NCI-H510A (cell line): ENCODE measurements around the gene WBP4.

Experiments used
- DNase-seq: peaks from one replicate; lab custom pipeline; 2025; lab: John Stamatoyannopoulos, UW

WBP4 gene

DNA sequence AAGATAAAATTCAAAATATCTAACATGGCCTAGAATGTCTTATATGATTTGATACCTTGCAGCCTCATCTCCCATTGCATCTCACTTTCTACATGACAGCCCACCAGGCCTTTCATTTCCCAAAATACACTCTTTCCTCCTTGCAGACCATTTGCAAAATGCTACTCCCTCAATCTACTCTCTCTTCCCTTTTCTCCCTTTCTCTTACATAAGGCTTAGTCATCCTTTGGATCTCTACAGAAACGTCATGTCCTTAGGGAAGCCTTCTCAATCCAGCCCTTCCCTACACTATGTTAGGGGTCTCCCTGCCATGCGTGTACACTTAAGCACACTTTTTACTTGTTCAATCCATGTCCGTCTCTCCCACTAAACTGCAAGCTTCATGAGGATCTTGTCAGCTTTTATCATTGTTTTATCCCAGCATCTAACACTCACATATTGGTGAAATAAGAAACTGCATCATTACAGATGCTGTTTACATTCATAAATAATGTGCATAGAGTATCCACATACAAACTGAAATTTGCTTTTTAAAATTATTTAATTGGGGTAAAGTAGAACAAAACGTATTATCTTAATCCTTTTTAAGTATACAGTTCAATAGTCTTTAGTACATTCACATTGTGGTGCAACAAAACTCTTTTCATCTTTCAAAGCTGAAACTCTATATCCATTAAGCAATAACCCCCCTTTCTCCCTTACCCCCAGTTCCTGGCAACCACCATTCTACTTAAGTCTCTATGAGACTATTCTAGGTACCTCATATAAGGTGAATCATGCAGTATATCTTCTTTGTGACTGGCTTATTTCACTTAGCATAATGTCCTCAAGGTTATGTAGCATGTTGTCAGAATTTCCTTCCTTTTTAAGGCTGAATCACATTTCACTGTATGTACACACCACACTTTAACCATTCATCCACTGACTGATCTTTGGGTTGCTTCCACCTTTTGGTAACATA, 11.5 kb upstream of the WBP4 start:
- DNase-seq: no peak

DNA sequence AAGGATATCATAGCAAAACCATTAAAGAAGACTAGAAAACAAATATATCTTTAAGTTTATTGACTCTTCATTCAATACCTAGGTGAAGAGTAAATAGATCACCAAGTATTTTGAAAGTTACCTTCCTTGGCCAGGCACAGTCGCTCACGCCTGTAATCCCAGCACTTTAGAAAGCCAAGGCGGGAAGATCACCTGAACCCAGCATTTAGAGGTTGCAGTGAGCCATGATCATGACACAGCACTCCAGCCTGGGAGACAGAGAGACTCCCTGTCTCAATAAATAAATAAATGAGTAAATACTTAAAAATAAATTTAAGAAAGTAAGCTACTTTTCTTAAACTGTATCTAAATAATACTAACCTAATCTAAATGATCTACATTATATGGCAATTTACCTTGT, 8.9 kb upstream of the WBP4 start:
- DNase-seq: no peak

DNA sequence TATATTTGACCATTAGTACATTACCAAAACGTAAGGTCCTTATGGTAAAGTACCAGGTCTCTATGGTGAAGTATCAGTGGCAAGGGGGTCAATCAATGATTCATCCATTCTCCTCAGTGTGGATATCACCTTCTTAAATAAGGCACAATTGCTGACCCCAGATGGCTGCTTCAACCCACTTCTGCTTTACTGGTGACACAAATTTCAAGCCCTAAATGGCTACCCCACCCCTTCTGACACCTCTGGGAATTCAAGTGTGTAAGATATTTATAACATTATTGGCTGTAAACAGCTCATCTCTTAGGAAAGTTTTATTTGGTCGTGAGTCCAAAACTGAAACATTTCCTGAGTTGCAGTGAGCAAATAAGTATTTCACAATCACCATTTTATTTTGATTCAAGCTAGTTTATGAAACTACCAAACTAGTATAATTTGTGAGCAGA, 7.9 kb upstream of the WBP4 start:
- no peak for DNase-seq

DNA sequence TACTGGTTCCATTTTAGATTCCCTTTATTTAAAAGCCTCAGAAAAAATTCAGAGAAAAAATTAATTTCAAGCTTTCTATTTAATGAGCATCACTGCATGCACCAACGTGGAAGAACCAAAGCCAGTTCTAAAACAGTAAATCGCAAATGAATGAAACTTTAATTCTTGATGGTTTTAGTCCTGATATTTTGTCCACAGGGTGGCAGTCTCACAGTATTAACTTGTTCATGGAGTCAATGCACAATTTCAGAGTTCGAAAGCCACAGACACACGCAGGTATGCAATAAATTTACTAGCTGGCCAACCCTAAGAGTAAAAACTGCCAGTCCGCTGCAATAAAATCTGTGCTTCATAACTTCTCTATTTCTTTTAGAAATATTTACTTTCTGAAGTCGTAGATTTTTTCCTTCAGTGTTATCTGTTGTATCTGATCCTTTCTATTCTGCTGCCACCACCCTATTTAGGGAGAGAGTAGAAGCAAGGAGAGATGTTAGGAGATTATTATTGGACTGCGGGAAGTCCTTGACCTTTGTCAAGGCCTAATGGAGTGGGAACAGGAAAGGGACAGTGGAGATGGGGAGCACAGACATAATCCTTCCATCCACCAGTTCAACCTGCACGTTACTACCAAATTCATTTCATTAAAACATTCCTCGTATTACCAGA, 7.0 kb upstream of the WBP4 start:
- peak; percentile 1 for DNase-seq

DNA sequence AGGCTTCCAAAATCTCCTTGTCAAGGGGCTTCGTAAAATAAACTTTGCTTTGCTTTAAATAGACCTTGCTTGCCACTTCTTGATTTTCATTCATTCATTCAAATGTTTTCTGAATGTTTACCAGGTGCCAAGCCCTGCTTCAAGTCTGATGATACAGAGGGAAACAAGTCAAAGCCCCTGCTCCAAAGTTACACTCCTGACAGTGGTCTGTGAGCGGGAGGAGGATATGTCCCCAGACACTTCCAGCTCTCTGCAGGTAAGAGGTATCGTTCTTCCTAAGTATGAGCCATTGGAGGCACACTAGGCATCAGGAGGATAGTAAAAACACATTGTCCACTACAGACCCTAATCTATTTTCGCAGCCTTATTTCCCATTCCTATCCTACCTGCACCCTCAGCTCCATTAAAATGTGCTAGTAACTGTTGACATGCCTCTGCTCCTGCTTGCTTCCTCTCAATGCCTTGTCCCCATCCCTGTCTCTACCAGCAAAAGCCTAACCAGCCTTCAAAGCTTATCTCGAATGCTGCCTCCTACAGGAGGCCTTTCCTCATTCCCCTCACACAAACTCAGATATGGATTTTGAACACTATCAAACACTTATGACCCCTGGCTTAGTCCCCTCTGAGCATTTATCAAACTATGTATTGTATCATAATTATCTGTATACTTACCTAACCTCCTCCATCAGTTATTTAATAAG, 6.2 kb upstream of the WBP4 start:
- DNase-seq: no peak

DNA sequence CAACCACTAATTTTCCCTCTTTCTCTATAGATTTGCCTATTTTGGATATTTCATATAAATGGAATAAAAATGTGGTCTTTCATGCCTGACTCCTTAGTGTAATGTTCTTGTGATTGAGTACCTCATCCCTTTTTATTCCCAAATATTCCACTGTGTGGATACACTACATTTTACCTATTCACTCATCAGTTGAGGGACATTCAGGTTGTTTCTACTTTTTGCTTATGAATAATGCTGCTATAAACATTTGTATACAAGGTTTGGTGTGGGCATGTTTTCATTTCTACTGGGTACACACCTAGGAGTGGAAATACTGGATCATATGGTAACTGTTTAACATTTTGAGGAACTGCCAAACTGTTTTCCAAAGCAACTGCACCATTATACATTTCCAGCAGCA, 5.1 kb upstream of the WBP4 start:
- DNase-seq: no peak

DNA sequence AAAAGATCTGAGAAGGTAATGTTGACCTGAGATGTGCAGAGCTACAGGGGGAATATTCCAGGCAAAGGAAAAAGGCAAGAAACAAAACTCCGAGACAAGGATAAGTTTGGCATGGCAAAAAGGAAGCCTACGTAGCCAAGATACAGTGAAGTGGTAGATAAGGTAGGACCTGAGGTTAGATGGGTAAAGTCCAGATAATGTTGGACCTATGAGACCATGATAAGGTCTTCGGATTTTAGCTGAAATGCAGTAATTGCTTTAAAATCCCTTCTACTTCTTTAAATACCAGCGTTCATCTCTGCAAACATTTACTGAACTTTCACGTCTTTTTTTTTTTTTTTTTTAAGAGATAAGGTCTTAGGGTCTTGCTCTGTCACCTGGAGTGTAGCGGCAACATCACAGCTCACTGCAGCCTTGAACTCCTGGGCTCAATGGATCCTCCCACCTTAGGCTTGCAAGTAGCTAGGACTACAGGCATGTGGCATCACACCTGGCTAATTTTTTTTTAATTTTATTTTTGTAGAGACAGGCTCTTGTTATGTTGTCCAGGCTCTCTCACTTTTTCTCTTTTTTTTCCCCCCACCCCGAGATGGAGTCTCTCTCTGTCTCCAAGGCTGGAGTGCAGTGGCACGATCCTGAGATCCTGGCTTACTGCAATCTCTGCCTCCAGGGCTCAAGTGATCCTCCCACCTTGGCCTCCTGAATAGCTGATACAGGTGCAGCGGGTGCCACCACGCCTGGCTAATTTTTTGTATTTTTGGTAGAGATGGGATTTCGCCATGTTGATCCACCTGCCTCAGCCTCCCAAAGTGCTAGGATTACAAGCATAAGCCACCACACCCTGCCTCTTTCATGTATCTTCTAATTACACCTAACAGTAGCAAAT, 4.2 kb upstream of the WBP4 start:
- DNase-seq: no peak

DNA sequence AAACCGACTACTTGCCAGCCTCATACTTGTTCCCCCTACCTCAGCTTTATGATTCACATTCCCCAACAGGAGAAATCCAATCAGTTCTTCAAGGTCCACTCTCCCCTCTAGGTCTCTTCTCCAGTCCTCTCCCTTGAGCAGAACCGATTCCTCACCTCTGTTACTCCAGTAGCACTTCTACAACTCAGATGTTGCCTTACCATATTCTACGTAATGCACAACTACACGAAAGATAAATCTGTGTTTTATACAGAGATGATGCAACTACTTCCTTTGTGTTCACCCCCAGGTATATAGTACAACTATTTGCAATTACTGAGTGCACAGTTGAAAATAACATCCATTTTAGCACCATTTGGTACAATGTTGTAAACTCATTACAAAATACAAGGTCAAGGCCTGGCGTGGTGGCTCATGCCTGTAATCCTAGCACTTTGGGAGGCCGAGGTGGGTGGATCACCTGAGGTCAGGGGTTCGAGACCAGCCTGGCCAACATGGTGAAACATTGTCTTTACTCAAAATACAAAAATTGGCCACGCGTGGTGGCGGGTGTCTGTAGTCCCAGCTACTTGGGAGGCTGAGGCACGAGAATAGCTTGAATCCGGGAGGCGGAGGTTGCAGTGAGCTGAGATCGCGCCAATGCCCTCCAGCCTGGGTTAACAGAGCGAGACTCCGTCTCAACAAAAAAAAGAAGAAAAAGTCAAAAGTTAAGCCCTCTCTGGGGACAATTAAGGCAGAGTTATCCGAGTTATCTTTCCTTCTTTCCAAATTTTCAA, 2.8 kb upstream of the WBP4 start:
- no peak for DNase-seq

DNA sequence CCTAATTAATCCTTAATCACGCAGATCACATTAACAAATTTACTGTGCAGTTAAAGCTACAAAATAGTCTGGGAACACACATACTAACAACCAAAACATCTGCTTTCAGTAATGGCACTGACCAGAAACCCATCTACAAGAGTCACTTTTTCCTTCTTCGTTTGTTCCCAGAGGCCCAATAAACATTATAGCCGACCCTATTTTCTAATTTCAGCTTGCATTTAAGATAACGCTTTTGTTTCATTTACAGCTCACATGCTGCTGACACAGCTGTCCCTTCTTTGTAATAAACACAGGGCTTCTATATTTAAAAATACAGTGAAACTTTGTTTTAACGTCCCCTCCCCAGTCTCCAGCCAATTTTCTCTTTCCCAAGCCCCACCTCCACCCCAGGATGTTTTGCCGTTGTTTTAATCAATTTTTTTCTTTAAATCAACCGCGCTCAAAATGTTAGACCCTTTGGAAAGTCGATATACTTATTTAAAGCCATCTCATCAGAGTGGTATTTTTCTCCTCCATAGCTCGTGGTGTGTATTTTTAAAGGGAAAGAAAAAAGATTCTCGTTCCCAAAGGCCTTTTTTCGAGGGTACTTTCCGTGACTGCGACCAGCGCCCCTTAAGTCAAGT, 1.7 kb upstream of the WBP4 start:
- no peak for DNase-seq

DNA sequence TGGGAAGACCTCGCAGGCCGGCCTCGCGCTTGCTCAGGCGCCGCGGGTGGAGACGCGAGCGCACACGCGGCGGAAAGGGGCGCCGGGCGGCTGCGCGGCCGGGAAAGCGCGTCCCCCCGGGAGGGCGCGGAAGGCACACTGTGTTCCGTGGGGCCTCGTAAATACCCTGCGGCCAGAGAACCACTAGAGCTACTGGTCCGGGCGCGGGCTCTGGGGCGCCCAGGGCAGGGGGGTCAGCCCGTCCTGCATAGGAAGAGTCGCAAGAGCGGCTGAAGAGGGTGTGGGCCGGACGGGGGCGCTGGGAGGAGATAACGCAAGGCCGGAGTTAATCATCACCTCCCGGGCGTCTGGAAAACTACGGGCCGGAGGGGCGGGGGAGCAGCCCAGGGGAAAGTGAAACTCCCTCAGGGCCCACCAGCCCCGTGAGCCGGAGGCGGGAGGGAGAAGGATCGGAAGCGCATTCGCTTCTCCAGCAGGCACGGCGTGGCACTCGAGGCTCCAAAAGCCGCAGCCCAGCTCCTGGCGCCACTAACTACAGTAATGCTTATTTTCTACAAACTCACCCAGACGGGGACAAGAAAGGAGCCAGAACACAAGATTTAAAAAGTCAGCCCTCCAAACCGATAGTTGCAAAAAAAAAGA, 1.1 kb upstream of the WBP4 start:
- DNase-seq: peak; percentile 18

DNA sequence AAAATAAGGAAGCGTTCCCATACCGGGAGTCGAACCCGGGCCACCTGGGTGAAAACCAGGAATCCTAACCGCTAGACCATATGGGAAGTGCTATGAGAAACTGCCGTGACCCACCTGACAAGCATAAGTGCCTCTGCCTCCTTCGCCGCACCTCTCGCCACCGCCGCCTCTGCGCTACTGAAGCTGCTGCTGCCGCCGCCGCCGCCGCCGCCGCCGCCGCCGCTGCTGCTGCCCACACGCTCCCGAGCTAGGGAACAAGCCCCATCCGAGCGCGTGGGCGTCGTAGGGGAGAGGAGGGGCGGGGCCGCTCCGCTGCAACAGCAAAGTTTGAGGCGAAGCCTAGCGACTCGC, 610 bp upstream of the WBP4 start:
- DNase-seq: no peak

DNA sequence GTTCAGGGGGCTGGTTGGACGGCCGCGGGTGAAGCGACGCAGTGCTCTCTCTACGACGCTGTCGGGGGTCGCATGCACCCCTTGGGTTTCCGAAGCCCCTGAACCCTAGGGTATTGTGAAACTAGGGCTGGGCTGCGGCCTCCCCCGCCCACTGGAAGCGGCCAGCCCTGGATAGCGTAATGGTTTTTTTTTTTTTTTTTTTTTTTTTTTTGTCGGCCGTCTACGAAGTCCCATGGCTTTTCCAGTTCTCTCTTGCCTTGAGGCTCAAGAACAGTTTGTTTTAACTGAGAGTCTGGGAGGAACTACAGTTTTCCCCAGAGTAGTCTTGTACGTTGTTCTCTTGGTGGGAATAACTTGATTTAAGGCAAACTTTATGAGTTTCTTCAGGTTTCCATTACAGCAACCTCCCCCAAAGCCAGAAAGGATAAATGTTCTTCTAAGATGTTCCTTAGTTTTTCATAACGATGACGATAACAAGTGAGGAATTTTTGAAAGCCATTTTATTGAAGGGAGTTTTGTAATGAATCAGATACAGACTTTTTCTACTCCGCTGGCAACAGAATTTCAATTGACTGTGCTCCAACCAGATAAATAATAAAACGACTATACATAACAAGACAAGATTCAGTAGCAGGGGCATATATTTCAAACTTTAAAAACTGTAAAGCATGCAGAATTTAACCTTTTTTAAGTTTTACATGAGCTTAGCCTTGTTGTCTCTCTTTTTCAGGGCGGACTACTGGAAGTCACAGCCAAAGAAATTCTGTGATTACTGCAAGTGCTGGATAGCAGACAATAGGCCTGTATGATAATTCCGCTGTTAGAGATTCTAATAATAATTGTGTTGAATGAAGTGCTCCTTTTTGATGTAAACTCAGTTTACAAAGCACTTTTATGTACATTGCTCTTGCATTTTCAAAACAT, 867 bp downstream of the WBP4 start:
- no peak for DNase-seq

DNA sequence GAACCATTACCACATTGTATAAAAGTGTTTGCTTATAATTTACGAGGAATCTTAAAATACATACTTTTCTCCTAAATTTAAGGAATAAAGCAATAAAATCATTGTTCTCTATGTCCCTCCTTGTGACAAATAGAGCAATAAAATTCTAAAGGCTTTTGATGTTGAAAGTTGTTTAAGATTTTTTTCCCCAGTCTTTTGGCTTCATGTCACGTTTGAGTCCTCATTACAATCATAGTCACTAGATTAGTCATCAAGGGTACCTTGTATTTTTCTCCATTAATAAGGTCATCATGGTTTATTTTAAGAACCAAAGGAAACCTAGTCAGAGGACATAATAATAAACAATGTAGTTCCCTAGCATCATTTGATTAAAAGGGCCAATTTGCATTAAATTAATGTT, 3.2 kb downstream of the WBP4 start:
- DNase-seq: no peak

DNA sequence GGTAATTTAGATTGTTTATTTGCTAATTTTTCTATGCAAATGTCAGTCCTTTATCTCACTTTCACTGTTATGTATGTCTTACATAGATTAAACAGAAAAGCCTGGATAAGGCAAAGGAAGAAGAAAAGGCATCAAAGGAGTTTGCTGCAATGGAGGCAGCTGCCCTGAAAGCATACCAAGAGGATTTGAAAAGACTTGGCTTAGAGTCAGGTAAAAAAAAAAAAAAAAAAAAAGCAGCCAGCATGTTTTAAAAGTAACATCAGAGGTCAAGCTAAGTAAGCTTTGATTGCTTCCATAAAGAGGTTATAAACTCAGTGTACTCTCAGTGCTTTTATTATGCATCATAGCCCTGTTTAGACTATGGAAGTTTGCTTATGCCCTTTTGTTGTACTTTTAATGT, 3.8 kb downstream of the WBP4 start:
- no peak for DNase-seq

DNA sequence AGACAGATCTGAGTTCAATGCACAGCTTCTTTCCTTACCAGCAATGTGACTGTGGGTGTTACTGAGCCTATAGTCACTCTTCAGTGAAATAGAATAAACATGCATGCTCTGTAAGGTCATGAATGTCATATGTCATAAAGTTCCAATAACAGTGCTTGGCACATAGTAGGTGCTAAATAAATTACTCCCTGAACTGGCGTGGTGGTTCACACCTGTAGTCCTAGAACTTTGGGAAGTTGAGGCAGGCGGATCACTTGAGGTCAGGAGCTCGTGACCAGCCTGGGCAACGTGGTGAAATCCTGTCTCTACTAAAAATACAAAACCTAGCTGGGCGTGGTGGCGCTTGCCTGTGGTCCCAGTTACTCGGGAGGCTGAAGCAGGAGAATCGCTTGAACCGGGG, 13.2 kb downstream of the WBP4 start:
- no peak for DNase-seq

DNA sequence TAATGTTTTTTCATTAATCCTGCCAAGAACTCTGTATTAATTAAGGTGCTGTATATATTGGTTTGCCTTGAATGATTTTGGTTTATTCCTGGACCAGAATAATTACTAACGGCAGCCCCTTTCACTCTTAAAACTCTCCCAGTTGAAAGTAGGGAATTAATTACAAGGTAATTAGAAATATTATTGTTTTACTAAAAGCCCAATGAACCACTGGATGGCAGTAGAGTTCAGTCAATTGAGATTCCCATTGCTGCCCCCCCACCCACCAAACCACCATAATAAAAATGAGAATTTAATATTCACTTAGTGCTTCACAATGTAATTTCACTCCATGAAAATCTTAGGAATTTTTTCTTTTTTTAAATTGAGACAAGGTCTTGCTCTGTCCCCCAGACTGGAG, 13.7 kb downstream of the WBP4 start:
- DNase-seq: no peak

DNA sequence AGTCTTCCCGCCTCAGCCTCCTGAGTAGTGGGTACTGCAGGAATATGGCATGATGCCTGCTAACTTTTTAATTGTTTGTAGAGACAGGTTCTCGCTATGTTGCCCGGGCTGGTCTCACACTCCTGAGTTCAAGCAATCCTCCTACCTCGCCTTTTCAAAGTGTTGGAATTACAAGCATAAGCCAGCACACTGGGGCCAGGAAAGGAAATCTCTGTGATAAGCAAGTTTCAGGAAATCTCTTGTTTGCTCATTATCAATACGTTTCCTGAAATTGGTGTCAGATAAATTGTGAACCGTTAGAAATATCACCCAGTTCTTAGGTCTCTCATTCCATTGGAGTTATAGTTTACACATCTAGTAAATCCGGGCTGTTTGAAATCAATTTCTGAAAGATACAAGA, 14.2 kb downstream of the WBP4 start:
- no peak for DNase-seq

DNA sequence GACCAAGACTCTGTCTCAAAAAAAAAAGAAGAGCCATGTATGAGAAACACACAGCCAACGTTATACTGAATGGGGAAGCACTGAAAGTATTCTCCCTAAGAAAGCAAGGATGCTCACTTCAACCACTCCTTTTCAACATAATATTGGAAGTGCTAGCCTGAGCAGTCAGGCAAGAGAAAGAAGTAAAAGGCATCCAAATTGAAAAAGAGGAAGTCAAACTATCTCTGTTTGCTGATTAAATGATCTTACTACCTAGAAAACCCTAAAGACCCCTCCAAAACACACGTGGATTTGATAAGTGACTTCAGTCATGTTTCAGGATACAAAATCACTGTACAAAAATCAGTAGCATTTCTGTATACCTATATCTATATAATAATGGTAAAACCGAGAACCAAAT, 16.2 kb downstream of the WBP4 start:
- no peak for DNase-seq

DNA sequence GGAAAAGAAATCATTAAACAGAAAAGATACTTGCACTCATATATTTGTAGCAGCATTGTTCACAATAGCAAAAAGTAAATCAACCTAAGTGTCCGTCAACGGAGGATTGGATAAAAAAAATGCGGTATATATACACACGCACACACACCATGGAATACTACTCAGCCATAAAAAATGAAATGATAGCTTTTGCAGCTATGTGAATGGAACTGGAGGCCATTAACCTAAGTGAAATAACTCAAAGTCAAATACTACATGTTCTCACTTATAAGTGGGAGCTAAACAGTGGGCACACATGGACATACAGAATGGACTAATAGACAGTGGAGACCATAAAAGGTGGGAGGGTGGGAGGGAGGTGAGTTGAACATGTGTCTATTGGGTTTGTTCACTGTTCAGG, 18.4 kb downstream of the WBP4 start:
- DNase-seq: no peak
